ENCODE measurements around the gene SLC35F3.

Gene SLC35F3

GRCh38 chr1:233897325-233898162 lies 6.9 kb upstream of the SLC35F3 start:
- TF ChIP-seq EP300 (IDR thresholded peaks at IDR 0.05; ENCODE audit: borderline replicate concordance) (no peak), TAF1 (IDR thresholded peaks at IDR 0.05; ENCODE audit: low read depth) (no peak), YY1 (IDR thresholded peaks at IDR 0.05; ENCODE audit: low read depth) (no peak), MAX (IDR thresholded peaks at IDR 0.05) (no peak), NFIC (IDR thresholded peaks at IDR 0.05) (no peak)

GRCh38 chr1:233901495-233901894 lies 3.0 kb upstream of the SLC35F3 start:
- TF ChIP-seq EGR1 (IDR thresholded peaks at IDR 0.05), result no peak

DNA sequence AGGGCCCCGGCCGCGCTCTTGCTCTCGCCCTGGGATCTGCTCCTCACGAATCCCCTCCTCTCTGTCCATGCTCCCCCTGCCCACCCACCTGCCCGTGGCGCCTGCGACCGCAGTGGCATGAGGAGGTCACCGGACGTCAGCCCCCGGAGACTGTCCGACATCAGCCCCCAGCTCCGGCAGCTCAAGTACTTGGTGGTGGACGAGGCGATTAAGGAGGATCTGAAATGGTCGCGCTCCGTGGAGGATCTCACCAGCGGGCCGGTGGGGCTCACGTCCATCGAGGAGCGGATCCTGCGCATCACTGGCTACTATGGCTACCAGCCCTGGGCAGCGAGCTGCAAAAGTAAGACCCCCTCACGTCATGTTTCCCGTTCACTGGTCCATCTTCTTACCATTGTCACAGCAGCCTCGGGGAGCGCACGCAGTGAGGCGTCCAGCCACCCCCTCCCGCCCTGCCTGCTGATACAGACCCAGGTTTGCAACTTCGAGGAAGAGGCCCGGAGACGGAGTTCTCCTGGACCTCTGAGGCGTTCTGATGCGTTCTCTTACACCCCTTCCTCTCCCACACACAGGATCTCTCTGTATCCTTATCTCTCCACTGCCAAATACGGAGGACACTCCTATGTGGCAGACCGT lies 1.1 kb downstream of the SLC35F3 start:
- TF ChIP-seq CREB1 (IDR thresholded peaks at IDR 0.05; ENCODE audit: low read depth) (no peak), TCF12 (IDR thresholded peaks at IDR 0.05; ENCODE audit: low read depth) (no peak), YY1 (IDR thresholded peaks at IDR 0.05; ENCODE audit: low read depth) (no peak), RAD21 (IDR thresholded peaks at IDR 0.05; ENCODE audit: low read depth) (no peak), TEAD4 (IDR thresholded peaks at IDR 0.05) (no peak), MAX (IDR thresholded peaks at IDR 0.05) (no peak), EP300 (IDR thresholded peaks at IDR 0.05; ENCODE audit: borderline replicate concordance) (no peak), NFIC (IDR thresholded peaks at IDR 0.05) (no peak), FOXM1 (IDR thresholded peaks at IDR 0.05; ENCODE audit: borderline replicate concordance, low read depth) (no peak), TAF1 (IDR thresholded peaks at IDR 0.05; ENCODE audit: low read depth) (no peak), EGR1 (IDR thresholded peaks at IDR 0.05) (no peak), CEBPB (IDR thresholded peaks at IDR 0.05) (no peak), USF1 (IDR thresholded peaks at IDR 0.05) (no peak), ZBTB7A (IDR thresholded peaks at IDR 0.05; ENCODE audit: low read depth) (no peak)
- TF ChIP-seq, protein P1, sequence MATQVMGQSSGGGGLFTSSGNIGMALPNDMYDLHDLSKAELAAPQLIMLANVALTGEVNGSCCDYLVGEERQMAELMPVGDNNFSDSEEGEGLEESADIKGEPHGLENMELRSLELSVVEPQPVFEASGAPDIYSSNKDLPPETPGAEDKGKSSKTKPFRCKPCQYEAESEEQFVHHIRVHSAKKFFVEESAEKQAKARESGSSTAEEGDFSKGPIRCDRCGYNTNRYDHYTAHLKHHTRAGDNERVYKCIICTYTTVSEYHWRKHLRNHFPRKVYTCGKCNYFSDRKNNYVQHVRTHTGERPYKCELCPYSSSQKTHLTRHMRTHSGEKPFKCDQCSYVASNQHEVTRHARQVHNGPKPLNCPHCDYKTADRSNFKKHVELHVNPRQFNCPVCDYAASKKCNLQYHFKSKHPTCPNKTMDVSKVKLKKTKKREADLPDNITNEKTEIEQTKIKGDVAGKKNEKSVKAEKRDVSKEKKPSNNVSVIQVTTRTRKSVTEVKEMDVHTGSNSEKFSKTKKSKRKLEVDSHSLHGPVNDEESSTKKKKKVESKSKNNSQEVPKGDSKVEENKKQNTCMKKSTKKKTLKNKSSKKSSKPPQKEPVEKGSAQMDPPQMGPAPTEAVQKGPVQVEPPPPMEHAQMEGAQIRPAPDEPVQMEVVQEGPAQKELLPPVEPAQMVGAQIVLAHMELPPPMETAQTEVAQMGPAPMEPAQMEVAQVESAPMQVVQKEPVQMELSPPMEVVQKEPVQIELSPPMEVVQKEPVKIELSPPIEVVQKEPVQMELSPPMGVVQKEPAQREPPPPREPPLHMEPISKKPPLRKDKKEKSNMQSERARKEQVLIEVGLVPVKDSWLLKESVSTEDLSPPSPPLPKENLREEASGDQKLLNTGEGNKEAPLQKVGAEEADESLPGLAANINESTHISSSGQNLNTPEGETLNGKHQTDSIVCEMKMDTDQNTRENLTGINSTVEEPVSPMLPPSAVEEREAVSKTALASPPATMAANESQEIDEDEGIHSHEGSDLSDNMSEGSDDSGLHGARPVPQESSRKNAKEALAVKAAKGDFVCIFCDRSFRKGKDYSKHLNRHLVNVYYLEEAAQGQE (IDR thresholded peaks at IDR 0.05; ENCODE audit: low read depth), result no peak

GRCh38 chr1:233907151-233907550 lies 2.7 kb downstream of the SLC35F3 start:
- TF ChIP-seq TCF12 (IDR thresholded peaks at IDR 0.05; ENCODE audit: low read depth), result no peak
- TF ChIP-seq ZBTB7A (IDR thresholded peaks at IDR 0.05; ENCODE audit: low read depth), result no peak
- no peak for TF ChIP-seq EGR1 (IDR thresholded peaks at IDR 0.05)
- no peak for TF ChIP-seq YY1 (IDR thresholded peaks at IDR 0.05; ENCODE audit: low read depth)

DNA sequence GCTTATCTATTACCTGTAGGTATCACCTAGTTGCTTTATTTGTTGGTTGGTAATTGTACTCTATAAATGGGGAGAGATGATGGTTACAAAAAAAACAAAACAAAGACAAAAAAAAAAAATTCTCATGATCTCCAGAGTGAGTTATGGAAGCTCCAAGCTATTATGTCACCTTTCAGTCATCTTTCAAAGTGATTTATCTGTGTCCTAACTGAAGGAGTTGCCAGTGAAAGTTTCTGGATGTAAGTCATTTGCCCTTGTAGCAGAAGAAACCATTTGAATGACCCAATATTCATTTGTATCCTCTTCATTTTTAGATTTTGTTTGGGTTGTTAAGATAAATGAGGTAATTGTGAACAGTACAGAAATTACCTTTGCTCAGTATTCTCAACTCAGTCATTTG lies 3.6 kb downstream of the SLC35F3 start:
- TF ChIP-seq NFIC (IDR thresholded peaks at IDR 0.05) (no peak), RAD21 (IDR thresholded peaks at IDR 0.05; ENCODE audit: low read depth) (no peak), CREB1 (IDR thresholded peaks at IDR 0.05; ENCODE audit: low read depth) (no peak), FOXM1 (IDR thresholded peaks at IDR 0.05; ENCODE audit: borderline replicate concordance, low read depth) (no peak), CEBPB (IDR thresholded peaks at IDR 0.05) (no peak), TCF12 (IDR thresholded peaks at IDR 0.05; ENCODE audit: low read depth) (no peak), MAX (IDR thresholded peaks at IDR 0.05) (no peak), TEAD4 (IDR thresholded peaks at IDR 0.05) (no peak), ZBTB7A (IDR thresholded peaks at IDR 0.05; ENCODE audit: low read depth) (no peak), EGR1 (IDR thresholded peaks at IDR 0.05) (no peak), TAF1 (IDR thresholded peaks at IDR 0.05; ENCODE audit: low read depth) (no peak), USF1 (IDR thresholded peaks at IDR 0.05) (no peak), YY1 (IDR thresholded peaks at IDR 0.05; ENCODE audit: low read depth) (no peak), EP300 (IDR thresholded peaks at IDR 0.05; ENCODE audit: borderline replicate concordance) (no peak)
- TF ChIP-seq, protein P1 (IDR thresholded peaks at IDR 0.05; ENCODE audit: low read depth), result no peak

DNA sequence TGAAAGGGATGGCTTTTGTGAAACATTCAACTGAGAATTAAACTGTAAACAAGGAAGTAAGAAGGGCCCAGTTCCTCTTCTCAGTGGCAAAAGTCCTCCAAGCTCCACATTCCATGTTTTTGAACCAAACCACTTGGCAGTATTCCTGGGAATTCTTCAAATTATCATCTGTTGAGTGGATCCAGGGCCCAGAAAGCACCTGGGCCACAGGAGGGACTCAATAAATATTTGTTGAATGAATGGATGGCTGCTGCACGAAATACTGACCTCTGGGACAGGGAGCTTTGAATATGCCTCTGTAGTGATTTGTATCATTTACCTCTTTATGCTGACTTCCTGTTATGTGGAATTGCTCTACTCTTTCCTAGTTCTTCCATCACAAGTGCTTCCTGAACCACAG lies 4.7 kb downstream of the SLC35F3 start:
- TF ChIP-seq CREB1 (IDR thresholded peaks at IDR 0.05; ENCODE audit: low read depth) (no peak), EP300 (IDR thresholded peaks at IDR 0.05; ENCODE audit: borderline replicate concordance) (no peak), ZBTB7A (IDR thresholded peaks at IDR 0.05; ENCODE audit: low read depth) (no peak), TEAD4 (IDR thresholded peaks at IDR 0.05) (no peak), NFIC (IDR thresholded peaks at IDR 0.05) (no peak)

All from Ishikawa (cell line).